GM19463 (cell line): ENCODE data around the gene IQGAP3.
"Not testable (repeated sequence)": the region's sequence is repeated elsewhere in the genome, so short reads cannot be mapped to it uniquely, and the experiment has no call there.

Experiments
- ATAC-seq: cut with Tn5 transposase; IDR thresholded peaks from one replicate; pipeline ENCODE4 v1.9.1; 2021; ENCODE audit warnings: mild to moderate bottlenecking, moderate library complexity; ENCODE audit not compliant: unreplicated experiment

The IQGAP3 gene

GRCh38 chr1:156574039-156574633 is 1.8 kb upstream of the IQGAP3 start:
- ATAC-seq = no peak

- no peak for ATAC-seq
Observed at GRCh38 chr1:156572663-156573018, 276 bp upstream of the IQGAP3 start.

- ATAC-seq = no peak
Observed at GRCh38 chr1:156571261-156571852, 1.0 kb downstream of the IQGAP3 start.

GRCh38 chr1:156566436-156566835 is 5.9 kb downstream of the IQGAP3 start:
- no peak for ATAC-seq

- ATAC-seq = no peak
Observed at GRCh38 chr1:156565519-156565918, 6.8 kb downstream of the IQGAP3 start.

- ATAC-seq = no peak
Observed at GRCh38 chr1:156560585-156561163, 11.7 kb downstream of the IQGAP3 start.

GRCh38 chr1:156559797-156560385 is 12.5 kb downstream of the IQGAP3 start:
- no peak for ATAC-seq

GRCh38 chr1:156559086-156559796 is 13.1 kb downstream of the IQGAP3 start:
- ATAC-seq = no peak

GRCh38 chr1:156556354-156556753 is 16.0 kb downstream of the IQGAP3 start:
- ATAC-seq = no peak

- no peak for ATAC-seq
Observed at GRCh38 chr1:156555715-156556114, 16.6 kb downstream of the IQGAP3 start.

- ATAC-seq = no peak
Observed at GRCh38 chr1:156554971-156555370, 17.4 kb downstream of the IQGAP3 start.

GRCh38 chr1:156553860-156554485 is 18.4 kb downstream of the IQGAP3 start:
- ATAC-seq = no peak

GRCh38 chr1:156552937-156553336 is 19.4 kb downstream of the IQGAP3 start:
- ATAC-seq = not testable (repeated sequence)

- ATAC-seq = no peak
Observed at GRCh38 chr1:156552518-156552917, 19.8 kb downstream of the IQGAP3 start.

- ATAC-seq = no peak
Observed at GRCh38 chr1:156551869-156552268, 20.5 kb downstream of the IQGAP3 start.

GRCh38 chr1:156551066-156551643 is 21.2 kb downstream of the IQGAP3 start:
- no peak for ATAC-seq

- ATAC-seq = no peak
Observed at GRCh38 chr1:156550346-156550745, 22.0 kb downstream of the IQGAP3 start.

GRCh38 chr1:156549831-156550230 is 22.5 kb downstream of the IQGAP3 start:
- ATAC-seq = no peak

- ATAC-seq = no peak
Observed at GRCh38 chr1:156549390-156549789, 23.0 kb downstream of the IQGAP3 start.

GRCh38 chr1:156547982-156548381 is 24.4 kb downstream of the IQGAP3 start:
- no peak for ATAC-seq

GRCh38 chr1:156547434-156547833 is 24.9 kb downstream of the IQGAP3 start:
- ATAC-seq = no peak
